HL-60 (cell line): ENCODE data around the gene RBCK1.

ENCODE experiments used
- DNase-seq, 2 experiments: peaks; one replicate each; pipeline ENCODE4 v3.0.0-alpha.2; 2010 to 2020; ENCODE audit warnings: low read depth in 1 of 2, low spot score in 1 of 2
- H3K27ac ChIP-seq: fragments of 250-450 bp; sonication (Bioruptor Pico); replicated peaks from 2 replicates; pipeline ENCODE4 v1.5.1; 2020; ENCODE audit warnings: mild to moderate bottlenecking, moderate library complexity
- H3K27me3 ChIP-seq: fragments of 250-450 bp; sonication (Bioruptor Pico); 2 replicates; pipeline ENCODE4 v1.5.1; 2021; ENCODE audit warnings: mild to moderate bottlenecking, moderate library complexity; ENCODE audit not compliant: insufficient read depth, poor library complexity, severe bottlenecking
- H3K4me3 ChIP-seq: replicated peaks from 2 replicates; pipeline ENCODE4 v1.5.1; 2011; ENCODE audit warnings: mild to moderate bottlenecking, control low read depth, low read length; ENCODE audit not compliant: insufficient read depth
- CTCF ChIP-seq: IDR thresholded peaks from one replicate; pipeline ENCODE4 v1.5.1; 2011; ENCODE audit warnings: low read length, control low read depth, inconsistent platforms; ENCODE audit not compliant: insufficient read depth
- GABPA ChIP-seq: IDR thresholded peaks from 2 replicates; pipeline ENCODE4 v1.6.1; 2012; ENCODE audit warnings: low read depth
- POLR2AphosphoS5 ChIP-seq: IDR thresholded peaks from 2 replicates; pipeline ENCODE4 v1.6.1; 2012; ENCODE audit warnings: low read depth
- SPI1 ChIP-seq: IDR thresholded peaks from 2 replicates; pipeline ENCODE4 v1.6.1; 2012; ENCODE audit warnings: low read depth, mild to moderate bottlenecking, borderline replicate concordance
- TF ChIP-seq, protein P1 (sequence below): IDR thresholded peaks from 2 replicates; pipeline ENCODE4 v1.6.1; 2012; ENCODE audit warnings: low read depth; ENCODE audit not compliant: insufficient replicate concordance

Gene RBCK1

DNA sequence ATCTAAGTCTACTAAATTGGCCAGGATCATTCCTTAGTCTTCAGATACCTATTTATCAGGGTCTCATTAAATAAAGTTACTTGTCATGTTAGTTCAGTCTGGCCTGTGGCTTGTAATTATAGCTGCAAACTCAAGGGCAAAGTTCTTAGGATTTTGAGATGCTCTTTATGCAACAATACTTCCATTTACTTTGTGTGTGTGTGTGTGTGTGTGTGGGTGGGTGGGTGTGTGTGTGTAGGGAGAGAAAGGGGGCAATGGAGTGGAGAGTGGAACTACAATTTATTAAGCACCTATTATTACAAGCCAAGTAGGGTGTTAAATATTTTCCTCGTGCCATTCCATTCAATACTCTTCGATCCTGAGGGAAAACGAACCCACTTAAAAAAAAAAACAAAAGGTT lies 71.9 kb downstream of the RBCK1 start:
- DNase-seq = no peak
- TF ChIP-seq, protein P1, sequence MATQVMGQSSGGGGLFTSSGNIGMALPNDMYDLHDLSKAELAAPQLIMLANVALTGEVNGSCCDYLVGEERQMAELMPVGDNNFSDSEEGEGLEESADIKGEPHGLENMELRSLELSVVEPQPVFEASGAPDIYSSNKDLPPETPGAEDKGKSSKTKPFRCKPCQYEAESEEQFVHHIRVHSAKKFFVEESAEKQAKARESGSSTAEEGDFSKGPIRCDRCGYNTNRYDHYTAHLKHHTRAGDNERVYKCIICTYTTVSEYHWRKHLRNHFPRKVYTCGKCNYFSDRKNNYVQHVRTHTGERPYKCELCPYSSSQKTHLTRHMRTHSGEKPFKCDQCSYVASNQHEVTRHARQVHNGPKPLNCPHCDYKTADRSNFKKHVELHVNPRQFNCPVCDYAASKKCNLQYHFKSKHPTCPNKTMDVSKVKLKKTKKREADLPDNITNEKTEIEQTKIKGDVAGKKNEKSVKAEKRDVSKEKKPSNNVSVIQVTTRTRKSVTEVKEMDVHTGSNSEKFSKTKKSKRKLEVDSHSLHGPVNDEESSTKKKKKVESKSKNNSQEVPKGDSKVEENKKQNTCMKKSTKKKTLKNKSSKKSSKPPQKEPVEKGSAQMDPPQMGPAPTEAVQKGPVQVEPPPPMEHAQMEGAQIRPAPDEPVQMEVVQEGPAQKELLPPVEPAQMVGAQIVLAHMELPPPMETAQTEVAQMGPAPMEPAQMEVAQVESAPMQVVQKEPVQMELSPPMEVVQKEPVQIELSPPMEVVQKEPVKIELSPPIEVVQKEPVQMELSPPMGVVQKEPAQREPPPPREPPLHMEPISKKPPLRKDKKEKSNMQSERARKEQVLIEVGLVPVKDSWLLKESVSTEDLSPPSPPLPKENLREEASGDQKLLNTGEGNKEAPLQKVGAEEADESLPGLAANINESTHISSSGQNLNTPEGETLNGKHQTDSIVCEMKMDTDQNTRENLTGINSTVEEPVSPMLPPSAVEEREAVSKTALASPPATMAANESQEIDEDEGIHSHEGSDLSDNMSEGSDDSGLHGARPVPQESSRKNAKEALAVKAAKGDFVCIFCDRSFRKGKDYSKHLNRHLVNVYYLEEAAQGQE = no peak
- TF ChIP-seq GABPA (no peak), POLR2AphosphoS5 (no peak), CTCF (no peak), SPI1 (no peak)
- no peaks in the 10 kb centered on the region for H3K27me3 ChIP-seq
- H3K27ac ChIP-seq = no peak overlapping the region
- H3K4me3 ChIP-seq = no peak overlapping the region

GRCh38 chr20:481167-481566 lies 73.1 kb downstream of the RBCK1 start:
- Histone ChIP-seq H3K27me3 (no peaks in the 10 kb centered on the region), H3K27ac (no peak overlapping the region), H3K4me3 (no peak overlapping the region)
- TF ChIP-seq SPI1 = no peak
- TF ChIP-seq POLR2AphosphoS5 = no peak
- TF ChIP-seq, protein P1 = no peak
- TF ChIP-seq CTCF = no peak
- TF ChIP-seq GABPA = no peak
- DNase-seq = no peak
